Endothelial cell (in vitro differentiated cells): ENCODE results near the gene FAM47A. TPM values are rescaled to one million over a fixed set of nuclear protein-coding genes. Genes with fewer than 3 reads are reported as not detected.

Experiments
- DNase-seq: peaks from one replicate; pipeline ENCODE4 v3.0.0; 2021; ENCODE audit warnings: low spot score
- H3K27ac Mint-ChIP-seq: one replicate; pipeline ENCODE4 v1.8.0; 2021; ENCODE audit warnings: mixed read lengths, inconsistent platforms; ENCODE audit not compliant: unreplicated experiment
- H3K27me3 Mint-ChIP-seq: one replicate; pipeline ENCODE4 v1.8.0; 2021; ENCODE audit warnings: mild to moderate bottlenecking, moderate library complexity, mixed read lengths, inconsistent platforms; ENCODE audit not compliant: unreplicated experiment
- H3K36me3 Mint-ChIP-seq: one replicate; pipeline ENCODE4 v1.8.0; 2021; ENCODE audit warnings: mild to moderate bottlenecking, low read depth, mixed read lengths, inconsistent platforms; ENCODE audit not compliant: unreplicated experiment
- H3K4me1 Mint-ChIP-seq: one replicate; pipeline ENCODE4 v1.8.0; 2021; ENCODE audit warnings: mild to moderate bottlenecking, mixed read lengths, inconsistent platforms; ENCODE audit not compliant: unreplicated experiment
- H3K4me3 Mint-ChIP-seq: one replicate; pipeline ENCODE4 v1.8.0; 2021; ENCODE audit warnings: mild to moderate bottlenecking, mixed read lengths, inconsistent platforms; ENCODE audit not compliant: unreplicated experiment
- H3K9me3 Mint-ChIP-seq: one replicate; pipeline ENCODE4 v1.8.0; 2021; ENCODE audit warnings: mixed read lengths, inconsistent platforms; ENCODE audit not compliant: unreplicated experiment
- total RNA-seq: library from RNA; stranded (reverse); fragmentation: NEBNext Ultra II Directional; extraction: Animal tissue kit (Norgen Biotek cat#: 25700); gene quantifications from one replicate; pipeline ENCODE4 v1.2.1, GENCODE V29; 2021; ENCODE audit not compliant: unreplicated experiment
- TF ChIP-seq, protein P1 (sequence below): fragments of 200-600 bp; sonication (generic); IDR thresholded peaks from one replicate; pipeline ENCODE4 v1.5.0; 2021; ENCODE audit warnings: antibody characterized with exemption; ENCODE audit not compliant: unreplicated experiment

The FAM47A gene
- total RNA-seq, 1 donor from 2014 or later, result not detected

DNA sequence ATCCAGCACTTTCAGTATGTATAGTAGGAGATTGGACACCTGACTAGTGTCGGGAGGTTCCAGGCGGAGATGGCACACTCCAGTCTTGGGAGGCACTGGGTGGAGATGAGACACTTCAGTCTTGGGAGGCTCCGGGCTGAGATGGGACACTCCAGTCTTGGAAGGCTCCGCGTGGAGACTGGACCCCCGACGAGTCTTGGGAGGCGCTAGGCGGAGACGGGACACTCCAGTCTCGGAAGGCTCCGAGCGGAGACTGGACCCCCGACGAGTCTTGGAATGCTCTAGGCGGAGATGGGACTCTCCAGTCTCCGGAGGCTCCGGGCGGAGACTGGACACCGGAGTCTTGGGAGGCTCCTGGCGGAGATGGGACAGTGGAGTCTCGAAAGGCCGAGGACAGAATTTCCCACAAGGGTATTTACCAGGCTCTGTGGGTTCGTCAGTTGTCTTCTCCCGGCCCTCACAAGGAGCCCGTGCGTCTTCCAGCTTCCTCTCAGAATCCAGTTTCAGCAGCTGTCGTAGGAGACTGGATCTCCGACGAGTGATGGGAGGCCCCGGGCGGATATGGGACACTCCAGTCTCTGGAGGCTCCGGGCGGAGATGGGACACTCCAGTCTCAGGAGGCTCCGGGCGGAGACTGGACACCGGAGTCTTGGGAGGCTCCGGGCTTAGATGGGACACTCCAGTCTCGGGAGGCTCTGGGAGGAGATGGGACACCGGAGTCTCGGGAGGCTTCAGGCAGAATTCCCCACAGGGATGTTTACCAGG, 952 bp downstream of the FAM47A start:
- DNase-seq, result no peak
- Mint-ChIP-seq H3K4me3 (no peak overlapping the region), H3K4me1 (no peaks in the 10 kb centered on the region), H3K27ac (no peak overlapping the region), H3K9me3 (no peaks in the 10 kb centered on the region), H3K36me3 (no peaks in the 10 kb centered on the region), H3K27me3 (no peaks in the 10 kb centered on the region)
- TF ChIP-seq, protein P1, sequence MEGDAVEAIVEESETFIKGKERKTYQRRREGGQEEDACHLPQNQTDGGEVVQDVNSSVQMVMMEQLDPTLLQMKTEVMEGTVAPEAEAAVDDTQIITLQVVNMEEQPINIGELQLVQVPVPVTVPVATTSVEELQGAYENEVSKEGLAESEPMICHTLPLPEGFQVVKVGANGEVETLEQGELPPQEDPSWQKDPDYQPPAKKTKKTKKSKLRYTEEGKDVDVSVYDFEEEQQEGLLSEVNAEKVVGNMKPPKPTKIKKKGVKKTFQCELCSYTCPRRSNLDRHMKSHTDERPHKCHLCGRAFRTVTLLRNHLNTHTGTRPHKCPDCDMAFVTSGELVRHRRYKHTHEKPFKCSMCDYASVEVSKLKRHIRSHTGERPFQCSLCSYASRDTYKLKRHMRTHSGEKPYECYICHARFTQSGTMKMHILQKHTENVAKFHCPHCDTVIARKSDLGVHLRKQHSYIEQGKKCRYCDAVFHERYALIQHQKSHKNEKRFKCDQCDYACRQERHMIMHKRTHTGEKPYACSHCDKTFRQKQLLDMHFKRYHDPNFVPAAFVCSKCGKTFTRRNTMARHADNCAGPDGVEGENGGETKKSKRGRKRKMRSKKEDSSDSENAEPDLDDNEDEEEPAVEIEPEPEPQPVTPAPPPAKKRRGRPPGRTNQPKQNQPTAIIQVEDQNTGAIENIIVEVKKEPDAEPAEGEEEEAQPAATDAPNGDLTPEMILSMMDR, result no peak

DNA sequence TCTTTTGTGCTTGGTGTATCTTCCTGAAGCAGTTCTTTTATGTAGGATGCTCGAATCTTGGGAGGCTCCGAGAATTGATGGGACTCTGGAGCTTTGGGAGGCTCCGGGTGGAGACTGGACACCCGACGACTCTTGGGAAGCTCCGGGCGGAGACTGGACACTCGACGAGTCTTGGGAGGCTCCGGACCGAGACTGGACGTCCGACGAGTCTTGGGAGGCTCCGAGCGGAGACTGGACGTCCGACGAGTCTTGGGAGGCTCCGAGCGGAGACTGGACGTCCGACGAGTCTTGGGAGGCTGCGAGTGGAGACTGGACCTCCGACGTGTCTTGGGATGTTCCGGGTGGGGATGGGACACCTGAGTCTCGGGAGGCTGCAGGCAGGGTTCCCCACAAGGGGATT, 1.6 kb downstream of the FAM47A start:
- TF ChIP-seq, protein P1, result no peak
- Mint-ChIP-seq H3K27ac (no peak overlapping the region), H3K36me3 (no peaks in the 10 kb centered on the region), H3K27me3 (no peaks in the 10 kb centered on the region), H3K4me1 (no peaks in the 10 kb centered on the region), H3K4me3 (no peak overlapping the region), H3K9me3 (no peaks in the 10 kb centered on the region)
- no peak for DNase-seq

DNA sequence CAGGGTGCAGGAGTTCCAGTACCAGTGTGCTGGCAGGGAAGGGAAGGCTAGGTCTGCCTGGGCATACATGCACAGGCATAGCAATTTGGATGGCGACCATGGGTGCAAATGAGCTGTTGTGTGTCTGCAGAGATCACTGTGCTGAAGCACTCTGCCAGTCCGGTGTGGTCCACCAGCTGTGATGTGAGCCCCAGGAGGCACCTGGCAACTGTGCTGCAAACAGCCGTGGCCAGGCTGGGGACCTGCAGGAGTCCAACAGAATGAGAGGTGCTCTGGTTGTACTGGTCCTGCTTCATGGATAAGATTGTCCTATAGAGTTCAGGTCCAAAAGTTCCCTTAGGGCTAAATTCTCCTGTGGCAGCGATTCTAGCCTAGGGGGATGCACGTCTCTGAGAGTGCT, 6.1 kb downstream of the FAM47A start:
- Mint-ChIP-seq H3K27ac (no peak overlapping the region), H3K36me3 (no peaks in the 10 kb centered on the region), H3K4me3 (no peak overlapping the region), H3K4me1 (no peaks in the 10 kb centered on the region), H3K27me3 (no peaks in the 10 kb centered on the region), H3K9me3 (no peaks in the 10 kb centered on the region)
- DNase-seq, result no peak
- TF ChIP-seq, protein P1, result no peak

DNA sequence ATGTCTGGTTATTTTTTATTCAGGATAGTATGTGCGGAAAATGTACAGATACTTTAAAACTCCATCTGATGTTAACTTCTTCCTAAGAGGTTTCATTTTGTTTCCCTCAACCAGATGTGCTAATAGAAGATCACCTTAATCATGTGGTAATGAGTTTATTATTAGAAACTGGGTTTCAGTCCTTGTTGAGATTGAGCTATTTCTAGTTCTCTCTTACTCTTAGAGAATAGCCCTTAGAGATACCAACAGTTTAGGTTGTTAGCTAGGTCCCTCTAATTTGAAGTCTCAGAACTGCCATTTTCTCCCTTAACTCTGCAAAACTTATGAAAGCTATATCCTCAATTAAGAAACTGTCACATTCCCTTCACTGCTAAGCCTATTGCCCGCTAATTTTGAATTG, 13.0 kb downstream of the FAM47A start:
- DNase-seq, result no peak
- no peak overlapping the region for H3K27ac Mint-ChIP-seq
- H3K4me1 Mint-ChIP-seq, result no peaks in the 10 kb centered on the region
- TF ChIP-seq, protein P1, result no peak
- H3K27me3 Mint-ChIP-seq, result no peaks in the 10 kb centered on the region
- H3K4me3 Mint-ChIP-seq, result no peak overlapping the region
- H3K9me3 Mint-ChIP-seq, result no peaks in the 10 kb centered on the region
- H3K36me3 Mint-ChIP-seq, result no peaks in the 10 kb centered on the region

DNA sequence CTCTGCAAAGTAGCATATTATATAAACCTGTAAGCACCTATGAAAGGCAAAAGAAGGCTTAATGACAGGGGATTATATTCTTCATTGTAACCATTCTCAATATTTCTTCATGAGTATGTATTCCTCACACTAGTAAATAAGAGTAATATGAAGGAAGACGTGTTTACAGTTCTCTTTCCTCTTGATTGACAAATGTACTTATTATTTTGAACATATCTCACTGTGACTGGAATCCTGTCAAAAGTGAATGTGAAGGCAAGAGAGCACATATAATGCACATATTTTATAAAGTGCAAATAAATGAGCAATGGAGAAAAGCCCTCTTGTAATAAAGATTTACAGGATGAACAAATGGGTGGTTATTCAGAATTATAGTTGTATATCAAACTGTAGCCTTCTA, 19.7 kb downstream of the FAM47A start:
- Mint-ChIP-seq H3K4me3 (no peak overlapping the region), H3K36me3 (no peaks in the 10 kb centered on the region), H3K4me1 (no peaks in the 10 kb centered on the region), H3K9me3 (no peaks in the 10 kb centered on the region), H3K27me3 (no peaks in the 10 kb centered on the region), H3K27ac (no peak overlapping the region)
- TF ChIP-seq, protein P1, result no peak
- DNase-seq, result no peak
